Calu3 (cell line): ENCODE results near the gene TOP3A. TPM values are rescaled to one million over a fixed set of nuclear protein-coding genes. Genes with fewer than 3 reads are reported as not detected.

Experiments
- BruUV-seq: library from RNA; stranded (reverse); fragments of 400-500 nt; replicated peaks from 2 replicates; lab custom pipeline; 2021; lab: Mats Ljungman, UMichigan
- CTCF ChIA-PET: fragments of 300-600 bp; sonication (Branson Sonifier 250); formaldehyde crosslinking; loops from one replicate; lab custom pipeline; 2022; ENCODE audit warnings: antibody characterized with exemption; lab: Charles Lee
- DNase-seq: peaks from one replicate; pipeline ENCODE4 v3.0.0; 2022
- H3K27ac Mint-ChIP-seq: one replicate; pipeline ENCODE4 v1.8.0; 2022; ENCODE audit warnings: mixed read lengths; ENCODE audit not compliant: unreplicated experiment
- H3K27me3 Mint-ChIP-seq: one replicate; pipeline ENCODE4 v1.8.0; 2022; ENCODE audit warnings: mixed read lengths; ENCODE audit not compliant: unreplicated experiment
- H3K36me3 Mint-ChIP-seq: one replicate; pipeline ENCODE4 v1.8.0; 2022; ENCODE audit warnings: mild to moderate bottlenecking, moderate library complexity, mixed read lengths; ENCODE audit not compliant: insufficient read depth, unreplicated experiment
- H3K4me1 Mint-ChIP-seq: one replicate; pipeline ENCODE4 v1.8.0; 2022; ENCODE audit warnings: mild to moderate bottlenecking, low read depth, mixed read lengths; ENCODE audit not compliant: unreplicated experiment
- H3K4me3 Mint-ChIP-seq: one replicate; pipeline ENCODE4 v1.8.0; 2022; ENCODE audit warnings: mild to moderate bottlenecking, low read depth, moderate library complexity, mixed read lengths; ENCODE audit not compliant: unreplicated experiment
- H3K9me3 Mint-ChIP-seq: one replicate; pipeline ENCODE4 v1.8.0; 2022; ENCODE audit warnings: low read depth, mixed read lengths; ENCODE audit not compliant: unreplicated experiment
- intact Hi-C: fragments of 100-400 bp; cut with micrococcal nuclease; formaldehyde crosslinking; loops from one replicate; pipeline ENCODE4 v1.10.0; 2022; ENCODE audit not compliant: unreplicated experiment
- total RNA-seq: library from RNA; stranded (reverse); gene quantifications from 2 replicates; pipeline ENCODE4 v1.2.3, GENCODE V29; 2022
- TF ChIP-seq, protein P1 (sequence below): fragments of 200-600 bp; IDR thresholded peaks from one replicate; pipeline ENCODE4 v1.8.0; 2022; ENCODE audit warnings: antibody characterized with exemption; ENCODE audit not compliant: unreplicated experiment

TOP3A gene
- total RNA-seq, 1 experiment from 2014 or later: 39.7 TPM

- CTCF ChIA-PET: no interaction called here
Observed at GRCh38 chr17:18326572-18326971, 11.8 kb upstream of the TOP3A start.

DNA sequence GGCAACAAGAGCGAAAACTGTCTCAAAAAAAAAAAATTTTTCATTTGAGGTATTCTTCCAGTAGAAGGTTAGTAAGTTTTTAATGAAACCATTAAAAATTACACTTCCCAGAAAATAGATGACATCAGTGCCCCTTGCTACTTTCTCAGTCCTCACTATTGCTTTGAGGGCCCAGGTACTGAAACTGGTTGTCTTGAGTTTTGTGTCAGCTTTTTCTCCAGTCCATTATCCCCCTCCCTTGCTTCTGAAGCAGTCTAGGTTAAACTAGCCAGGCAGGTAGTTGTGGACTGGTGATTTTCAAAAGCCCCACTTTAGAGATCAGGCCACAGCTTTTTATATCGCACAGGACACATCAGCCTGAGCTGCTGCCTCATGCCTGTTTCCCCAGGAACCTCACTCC lies 11.2 kb upstream of the TOP3A start:
- BruUV-seq: no TSS peak
- Mint-ChIP-seq H3K27me3 (no peaks in the 10 kb centered on the region), H3K36me3 (peaks cover 20% of the 10 kb centered on the region), H3K4me3 (no peak overlapping the region), H3K4me1 (no peaks in the 10 kb centered on the region), H3K27ac (no peak overlapping the region), H3K9me3 (no peaks in the 10 kb centered on the region)
- intact Hi-C loops: no loop called here
- CTCF ChIA-PET: no interaction called here
- no peak for DNase-seq
- TF ChIP-seq, protein P1, sequence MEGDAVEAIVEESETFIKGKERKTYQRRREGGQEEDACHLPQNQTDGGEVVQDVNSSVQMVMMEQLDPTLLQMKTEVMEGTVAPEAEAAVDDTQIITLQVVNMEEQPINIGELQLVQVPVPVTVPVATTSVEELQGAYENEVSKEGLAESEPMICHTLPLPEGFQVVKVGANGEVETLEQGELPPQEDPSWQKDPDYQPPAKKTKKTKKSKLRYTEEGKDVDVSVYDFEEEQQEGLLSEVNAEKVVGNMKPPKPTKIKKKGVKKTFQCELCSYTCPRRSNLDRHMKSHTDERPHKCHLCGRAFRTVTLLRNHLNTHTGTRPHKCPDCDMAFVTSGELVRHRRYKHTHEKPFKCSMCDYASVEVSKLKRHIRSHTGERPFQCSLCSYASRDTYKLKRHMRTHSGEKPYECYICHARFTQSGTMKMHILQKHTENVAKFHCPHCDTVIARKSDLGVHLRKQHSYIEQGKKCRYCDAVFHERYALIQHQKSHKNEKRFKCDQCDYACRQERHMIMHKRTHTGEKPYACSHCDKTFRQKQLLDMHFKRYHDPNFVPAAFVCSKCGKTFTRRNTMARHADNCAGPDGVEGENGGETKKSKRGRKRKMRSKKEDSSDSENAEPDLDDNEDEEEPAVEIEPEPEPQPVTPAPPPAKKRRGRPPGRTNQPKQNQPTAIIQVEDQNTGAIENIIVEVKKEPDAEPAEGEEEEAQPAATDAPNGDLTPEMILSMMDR: no peak

More at GRCh38 chr17:18326572-18326971, 11.8 kb upstream of the TOP3A start:
- Mint-ChIP-seq H3K9me3 (no peaks in the 10 kb centered on the region), H3K27me3 (no peaks in the 10 kb centered on the region), H3K4me1 (no peaks in the 10 kb centered on the region), H3K36me3 (peaks cover 20% of the 10 kb centered on the region), H3K27ac (no peak overlapping the region), H3K4me3 (no peak overlapping the region)
- BruUV-seq: no TSS peak
- TF ChIP-seq, protein P1: no peak
- intact Hi-C loops: no loop called here
- DNase-seq: no peak

GRCh38 chr17:18324140-18325050 lies 9.6 kb upstream of the TOP3A start:
- Mint-ChIP-seq H3K36me3 (peaks cover 24% of the 10 kb centered on the region), H3K27ac (no peak overlapping the region), H3K4me3 (no peak overlapping the region), H3K9me3 (no peaks in the 10 kb centered on the region), H3K27me3 (no peaks in the 10 kb centered on the region), H3K4me1 (peaks cover 8% of the 10 kb centered on the region)
- no peak for DNase-seq
- CTCF ChIA-PET: no interaction called here
- intact Hi-C loops: no loop called here
- TF ChIP-seq, protein P1: no peak
- BruUV-seq: no TSS peak

DNA sequence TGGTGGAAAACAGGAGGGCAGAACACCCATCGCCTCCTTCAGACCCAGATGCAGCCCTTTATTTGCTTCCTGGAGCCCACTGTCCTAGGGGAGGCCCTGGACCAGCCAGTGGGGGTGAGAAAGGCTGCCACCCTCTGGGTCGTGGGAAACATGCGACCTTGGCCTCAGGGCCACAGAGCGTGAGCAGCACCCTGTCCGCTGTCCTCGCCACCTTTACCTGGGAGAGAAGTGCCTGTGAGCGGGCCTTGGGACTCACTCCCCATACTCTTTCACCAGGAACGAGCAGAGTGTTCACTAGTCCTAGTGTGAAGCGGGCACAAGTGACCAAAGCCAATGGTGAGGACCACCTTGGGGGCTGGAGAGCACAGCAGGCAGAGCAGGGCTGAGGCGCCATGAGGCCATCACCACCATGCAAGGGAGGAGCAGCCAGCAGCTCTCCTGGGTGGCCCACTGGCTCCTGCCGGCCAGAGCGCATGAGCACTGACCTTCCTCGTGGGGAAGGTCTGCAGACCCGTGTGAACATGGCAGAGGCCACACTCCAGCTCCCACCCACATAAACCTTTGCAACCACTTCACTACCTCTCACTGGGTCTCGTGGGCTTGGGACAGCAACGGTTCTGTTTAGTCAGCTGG lies 8.8 kb upstream of the TOP3A start:
- intact Hi-C loops: no loop called here

More for the DNA sequence above, 8.8 kb upstream of the TOP3A start:
- Mint-ChIP-seq H3K27me3 (no peaks in the 10 kb centered on the region), H3K9me3 (no peaks in the 10 kb centered on the region), H3K27ac (no peak overlapping the region), H3K36me3 (peaks cover 22% of the 10 kb centered on the region), H3K4me1 (peaks cover 8% of the 10 kb centered on the region), H3K4me3 (no peak overlapping the region)
- TF ChIP-seq, protein P1: no peak
- CTCF ChIA-PET: no interaction called here
- BruUV-seq: no TSS peak
- DNase-seq: no peak
